ENCODE results near the gene RNF157. TPM values are rescaled to one million over a fixed set of nuclear protein-coding genes. Genes with fewer than 3 reads are reported as not detected.

The RNF157 gene
- total RNA-seq, 8 experiments from 2014 or later, result 1.7 to 36.9 (median 25.6) TPM

- in situ Hi-C loops (cut with MboI; ENCODE audit: low pct_unique_long_range_greater_than_20kb in 2 of 9, low sequenced_read_pairs in 9 of 9, unreplicated experiment in 9 of 9), result no loop called here
- H3K4me1 ChIP-seq (replicated peaks in 1 of 2), result peaks cover 11 to 17% of the 10 kb centered on the region in 2 donors
- no peak for ATAC-seq (replicated peaks in 6 of 8)
- 40 to 92% (median 81%) methylated on average over 1 to 10 of the region's 20 CpGs; no CpG with 5 or more reads in 1 of the 10 experiments for WGBS, 10 experiments
- H3K4me3 ChIP-seq, result no peak overlapping the region
- H3K27ac ChIP-seq, result no peak overlapping the region
Measured at GRCh38 chr17:76161619-76162266, 78.5 kb downstream of the RNF157 start.

- in situ Hi-C loops (cut with MboI; ENCODE audit: low pct_unique_long_range_greater_than_20kb in 2 of 9, low sequenced_read_pairs in 9 of 9, unreplicated experiment in 9 of 9), result no loop called here
- 33 to 92% (median 74%) methylated on average over 1 to 6 of the region's 8 CpGs for WGBS, 10 experiments
- ATAC-seq (replicated peaks in 6 of 8), result no peak
- H3K4me3 ChIP-seq, result no peak overlapping the region
- no peak overlapping the region for H3K27ac ChIP-seq
- H3K4me1 ChIP-seq (replicated peaks in 1 of 2), result peaks cover 11 to 17% of the 10 kb centered on the region in 2 donors
Measured at GRCh38 chr17:76160896-76161528, 79.3 kb downstream of the RNF157 start.

GRCh38 chr17:76159157-76159556 is 81.1 kb downstream of the RNF157 start:
- H3K4me1 ChIP-seq (replicated peaks in 1 of 2), result peaks cover 6 to 17% of the 10 kb centered on the region in 2 donors
- in situ Hi-C loops (cut with MboI; ENCODE audit: low pct_unique_long_range_greater_than_20kb in 2 of 9, low sequenced_read_pairs in 9 of 9, unreplicated experiment in 9 of 9), result no loop called here
- H3K27ac ChIP-seq, result no peak overlapping the region
- no peak overlapping the region for H3K4me3 ChIP-seq
- 10 to 100% (median 84%) methylated on average over 1 to 7 of the region's 9 CpGs; no CpG with 5 or more reads in 4 of the 10 experiments for WGBS, 10 experiments
- ATAC-seq (replicated peaks in 6 of 8), result no peak

GRCh38 chr17:76157759-76158158 is 82.5 kb downstream of the RNF157 start:
- in situ Hi-C loops (cut with MboI; ENCODE audit: low pct_unique_long_range_greater_than_20kb in 2 of 9, low sequenced_read_pairs in 9 of 9, unreplicated experiment in 9 of 9), result no loop called here
- 54 to 100% (median 69%) methylated on average over 1 to 5 of the region's 5 CpGs; no CpG with 5 or more reads in 1 of the 10 experiments for WGBS, 10 experiments
- peaks cover 0 to 9% of the 10 kb centered on the region in 2 donors for H3K4me1 ChIP-seq (replicated peaks in 1 of 2)
- H3K27ac ChIP-seq, result no peak overlapping the region
- H3K4me3 ChIP-seq, result no peak overlapping the region
- no peak for ATAC-seq (replicated peaks in 6 of 8)

GRCh38 chr17:76156662-76156991 is 83.7 kb downstream of the RNF157 start:
- Histone ChIP-seq H3K4me3 (no peak overlapping the region), H3K27ac (no peak overlapping the region), H3K4me1 (replicated peaks in 1 of 2) (peaks cover 0 to 8% of the 10 kb centered on the region in 2 donors)
- in situ Hi-C loops (cut with MboI; ENCODE audit: low pct_unique_long_range_greater_than_20kb in 2 of 9, low sequenced_read_pairs in 9 of 9, unreplicated experiment in 9 of 9), result no loop called here
- 20 to 93% (median 50%) methylated on average over 1 to 8 of the region's 8 CpGs; no CpG with 5 or more reads in 5 of the 10 experiments for WGBS, 10 experiments
- no peak for ATAC-seq (replicated peaks in 6 of 8)

- in situ Hi-C loops (cut with MboI; ENCODE audit: low pct_unique_long_range_greater_than_20kb in 2 of 9, low sequenced_read_pairs in 9 of 9, unreplicated experiment in 9 of 9), result no loop called here
- Histone ChIP-seq H3K27ac (no peak overlapping the region), H3K4me3 (no peak overlapping the region), H3K4me1 (replicated peaks in 1 of 2) (peaks cover 0 to 3% of the 10 kb centered on the region in 2 donors)
- WGBS, 10 experiments, result 33 to 100% (median 80%) methylated on average over 1 to 5 of the region's 13 CpGs; no CpG with 5 or more reads in 3 of the 10 experiments
- ATAC-seq (replicated peaks in 6 of 8), result no peak
Measured at GRCh38 chr17:76155988-76156661, 84.2 kb downstream of the RNF157 start.

GRCh38 chr17:76154936-76155845 is 85.1 kb downstream of the RNF157 start:
- no peak overlapping the region for H3K4me3 ChIP-seq
- WGBS, 10 experiments, result 70 to 100% (median 88%) methylated on average over 1 to 7 of the region's 10 CpGs; no CpG with 5 or more reads in 4 of the 10 experiments
- no peaks in the 10 kb centered on the region for H3K4me1 ChIP-seq (replicated peaks in 1 of 2)
- no peak overlapping the region for H3K27ac ChIP-seq
- no peak for ATAC-seq (replicated peaks in 6 of 8)
- in situ Hi-C loops (cut with MboI; ENCODE audit: low pct_unique_long_range_greater_than_20kb in 2 of 9, low sequenced_read_pairs in 9 of 9, unreplicated experiment in 9 of 9), result no loop called here

GRCh38 chr17:76154292-76154691 is 86.0 kb downstream of the RNF157 start:
- Histone ChIP-seq H3K4me1 (replicated peaks in 1 of 2) (no peaks in the 10 kb centered on the region), H3K27ac (no peak overlapping the region), H3K4me3 (no peak overlapping the region)
- WGBS, 10 experiments, result 0 to 100% (median 84%) methylated on average over 1 to 3 of the region's 3 CpGs; no CpG with 5 or more reads in 2 of the 10 experiments
- no peak for ATAC-seq (replicated peaks in 6 of 8)
- in situ Hi-C loops (cut with MboI; ENCODE audit: low pct_unique_long_range_greater_than_20kb in 2 of 9, low sequenced_read_pairs in 9 of 9, unreplicated experiment in 9 of 9), result no loop called here

GRCh38 chr17:76153640-76154039 is 86.7 kb downstream of the RNF157 start:
- in situ Hi-C loops (cut with MboI; ENCODE audit: low pct_unique_long_range_greater_than_20kb in 2 of 9, low sequenced_read_pairs in 9 of 9, unreplicated experiment in 9 of 9), result no loop called here
- peak in 4 of 8 experiments; percentile 57 to 88 (median 67) for ATAC-seq (replicated peaks in 6 of 8)
- Histone ChIP-seq H3K4me3 (no peak overlapping the region), H3K4me1 (replicated peaks in 1 of 2) (no peaks in the 10 kb centered on the region), H3K27ac (no peak overlapping the region)
- WGBS, 10 experiments, result 50 to 100% (median 91%) methylated on average over 1 to 4 of the region's 5 CpGs; no CpG with 5 or more reads in 1 of the 10 experiments

GRCh38 chr17:76153202-76153601 is 87.1 kb downstream of the RNF157 start:
- Histone ChIP-seq H3K4me3 (no peak overlapping the region), H3K4me1 (replicated peaks in 1 of 2) (no peaks in the 10 kb centered on the region), H3K27ac (no peak overlapping the region)
- WGBS, 10 experiments, result 78 to 100% (median 80%) methylated on average over 1 to 7 of the region's 9 CpGs; no CpG with 5 or more reads in 5 of the 10 experiments
- no peak for ATAC-seq (replicated peaks in 6 of 8)
- in situ Hi-C loops (cut with MboI; ENCODE audit: low pct_unique_long_range_greater_than_20kb in 2 of 9, low sequenced_read_pairs in 9 of 9, unreplicated experiment in 9 of 9), result no loop called here

- in situ Hi-C loops (cut with MboI; ENCODE audit: low pct_unique_long_range_greater_than_20kb in 2 of 9, low sequenced_read_pairs in 9 of 9, unreplicated experiment in 9 of 9), result no loop called here
- H3K27ac ChIP-seq, result no peak overlapping the region
- no peak overlapping the region for H3K4me3 ChIP-seq
- 20 to 100% (median 86%) methylated on average over 1 to 6 of the region's 7 CpGs; no CpG with 5 or more reads in 1 of the 10 experiments for WGBS, 10 experiments
- peak in 3 of 8 experiments; percentile 27 to 56 (median 32) for ATAC-seq (replicated peaks in 6 of 8)
- H3K4me1 ChIP-seq (replicated peaks in 1 of 2), result no peaks in the 10 kb centered on the region
Measured at GRCh38 chr17:76152591-76152990, 87.7 kb downstream of the RNF157 start.

GRCh38 chr17:76151896-76152454 is 88.3 kb downstream of the RNF157 start:
- Histone ChIP-seq H3K27ac (no peak overlapping the region), H3K4me3 (no peak overlapping the region), H3K4me1 (replicated peaks in 1 of 2) (no peaks in the 10 kb centered on the region)
- in situ Hi-C loops (cut with MboI; ENCODE audit: low pct_unique_long_range_greater_than_20kb in 2 of 9, low sequenced_read_pairs in 9 of 9, unreplicated experiment in 9 of 9), result no loop called here
- no peak for ATAC-seq (replicated peaks in 6 of 8)
- 60 to 100% (median 96%) methylated on average over 1 to 8 of the region's 8 CpGs; no CpG with 5 or more reads in 2 of the 10 experiments for WGBS, 10 experiments

All from motor neuron (in vitro differentiated cells).